ENCODE data around the gene CAMK2D. TPM values are rescaled to one million over a fixed set of nuclear protein-coding genes. Genes with fewer than 3 reads are reported as not detected.
A peak's percentile ranks its signal among the peaks of the same experiment; 100 is the strongest.

Gene CAMK2D
- total RNA-seq, 1 experiment from 2014 or later, result 26.7 TPM

DNA sequence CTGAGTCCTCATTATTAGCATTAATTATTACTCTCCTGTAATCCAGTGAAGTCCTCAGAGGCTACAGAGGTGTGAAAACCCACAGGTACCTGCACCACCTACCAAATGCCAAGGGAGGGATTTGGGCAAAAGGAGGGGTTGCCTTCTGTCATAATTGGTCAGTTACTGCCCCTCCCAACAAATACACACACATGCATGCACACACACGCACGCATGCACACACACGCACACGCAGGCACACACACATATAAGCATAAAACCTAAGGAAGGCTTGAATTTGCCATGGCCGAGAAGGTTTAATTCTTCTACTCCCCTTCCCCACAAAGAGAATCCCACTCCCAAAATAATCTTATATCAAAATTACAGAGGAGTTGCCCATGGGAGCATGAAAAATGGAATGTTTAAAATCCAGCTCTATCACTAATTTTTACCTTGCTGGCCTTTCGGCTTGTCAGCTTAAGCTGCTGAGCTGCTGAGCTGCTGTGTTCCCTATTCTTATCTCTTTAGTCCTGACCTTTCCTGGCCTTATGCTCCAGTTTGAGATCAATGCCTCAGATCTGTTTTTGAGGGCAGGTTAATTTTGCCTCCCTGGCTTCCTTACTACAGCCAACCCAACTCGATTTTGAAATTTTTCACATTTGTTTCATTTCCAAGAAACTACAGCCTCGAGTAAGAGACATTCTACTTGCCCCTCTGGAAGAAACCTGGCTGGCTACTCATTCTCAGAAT, 95.0 kb downstream of the CAMK2D start:
- no peak for DNase-seq (ENCODE audit: low read depth)
- in situ Hi-C loops (cut with HindIII; ENCODE audit: low pct_unique_long_range_greater_than_20kb, low sequenced_read_pairs), result no loop called here

DNA sequence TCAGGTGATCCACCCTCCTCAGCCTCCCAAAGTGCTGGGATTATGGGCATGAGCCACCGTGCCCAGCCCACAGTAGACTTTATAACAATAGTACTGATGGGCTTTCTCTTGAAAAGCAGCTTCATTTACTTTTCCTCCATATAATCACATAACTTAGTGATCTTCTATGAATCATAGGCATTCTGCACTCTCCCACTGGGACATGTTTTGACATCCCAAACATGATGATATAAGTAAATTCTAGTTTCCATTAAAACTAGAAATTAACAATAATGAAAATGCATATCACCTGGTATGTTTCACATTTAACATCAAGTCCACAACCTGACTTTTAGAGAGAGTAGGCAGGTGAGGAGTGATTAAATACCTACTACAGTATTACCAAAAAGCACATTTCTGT, 96.5 kb downstream of the CAMK2D start:
- DNase-seq (ENCODE audit: low read depth), result no peak
- in situ Hi-C loops (cut with HindIII; ENCODE audit: low pct_unique_long_range_greater_than_20kb, low sequenced_read_pairs), result no loop called here

DNA sequence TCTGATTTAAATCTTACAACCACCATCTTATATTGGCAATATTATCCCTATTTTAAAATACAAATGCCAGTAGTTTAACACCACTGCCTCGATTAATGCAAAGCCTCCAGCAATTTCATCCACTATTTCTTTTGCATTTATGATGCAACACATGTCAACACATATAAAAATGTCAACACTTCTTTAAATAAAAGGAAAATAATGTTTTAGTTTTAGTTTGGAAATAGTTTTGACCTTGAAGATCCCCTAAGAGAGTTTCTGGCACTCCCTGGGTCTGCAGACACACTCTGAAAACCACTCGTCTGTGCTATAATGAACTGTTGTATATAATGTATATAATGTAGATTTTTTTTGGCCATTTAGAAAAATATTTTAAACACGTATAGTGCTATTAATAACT, 99.0 kb downstream of the CAMK2D start:
- DNase-seq (ENCODE audit: low read depth), result no peak
- in situ Hi-C loops (cut with HindIII; ENCODE audit: low pct_unique_long_range_greater_than_20kb, low sequenced_read_pairs), result no loop called here

DNA sequence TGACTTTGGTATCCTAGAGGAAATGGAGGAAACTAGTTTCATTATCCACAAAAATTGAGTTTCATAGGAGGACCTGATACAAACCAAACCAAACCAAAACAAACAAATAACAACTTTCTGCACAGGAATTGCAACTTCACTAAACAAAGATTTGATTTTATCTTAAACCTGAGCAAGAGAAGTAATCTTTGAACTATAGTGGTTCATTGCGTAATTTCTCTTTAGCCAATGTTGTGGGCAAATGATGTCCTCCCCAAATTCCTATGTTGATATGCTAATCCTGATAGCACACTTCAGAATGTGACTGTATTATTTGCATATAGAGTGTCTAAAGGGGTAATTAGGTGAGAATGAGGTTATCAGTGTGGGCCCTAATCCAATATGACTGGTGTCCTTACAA, 102.4 kb downstream of the CAMK2D start:
- DNase-seq (ENCODE audit: low read depth), result no peak
- in situ Hi-C loops (cut with HindIII; ENCODE audit: low pct_unique_long_range_greater_than_20kb, low sequenced_read_pairs), result no loop called here

DNA sequence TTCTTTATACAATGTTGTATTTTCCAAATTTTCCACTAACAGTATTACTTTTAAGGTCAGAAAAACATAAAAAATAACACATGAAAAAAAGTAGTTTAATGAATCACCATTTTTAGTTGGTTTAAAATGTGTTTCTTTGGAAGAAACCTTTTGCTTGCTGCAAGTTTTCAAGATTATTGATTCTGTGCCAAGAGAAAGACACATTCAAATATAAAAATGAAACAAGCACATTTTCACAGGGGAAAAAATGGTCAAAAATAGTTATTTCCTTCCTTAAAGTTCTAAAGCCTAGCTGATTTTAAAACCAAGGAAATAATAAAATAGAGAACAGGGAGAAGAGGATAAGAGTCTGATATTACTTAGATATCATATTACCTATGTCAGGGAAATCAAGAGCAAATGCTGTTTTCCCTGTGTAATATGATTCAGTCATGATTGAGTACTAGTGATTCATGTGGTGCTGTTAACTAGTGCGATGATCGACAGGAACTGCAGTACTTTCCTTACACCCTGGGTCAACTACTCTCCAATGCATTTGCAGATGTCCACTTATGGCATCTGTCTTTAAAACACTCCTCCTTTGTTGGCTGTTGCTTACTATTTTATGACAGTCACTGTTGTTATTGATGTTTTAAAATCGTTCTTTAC, 103.8 kb downstream of the CAMK2D start:
- in situ Hi-C loops (cut with HindIII; ENCODE audit: low pct_unique_long_range_greater_than_20kb, low sequenced_read_pairs), result no loop called here
- no peak for DNase-seq (ENCODE audit: low read depth)

DNA sequence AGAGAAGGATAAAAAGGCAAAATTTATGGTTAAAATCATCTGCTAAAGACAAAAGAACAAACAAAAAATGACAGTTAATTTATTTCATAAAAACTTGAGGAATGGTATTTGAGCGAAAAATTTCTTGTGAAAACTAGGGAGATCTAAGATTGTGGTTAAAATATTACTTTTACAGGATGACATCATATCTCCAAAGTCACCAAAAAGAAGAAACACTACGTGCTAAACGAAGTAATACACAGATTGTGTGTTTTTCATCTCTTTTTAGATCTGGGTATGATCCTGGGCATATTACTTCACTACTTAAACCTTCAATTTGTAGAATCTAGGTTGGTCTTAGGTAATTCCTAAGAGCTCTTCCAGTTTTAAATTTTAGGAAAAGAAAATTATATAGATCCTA, 107.7 kb downstream of the CAMK2D start:
- in situ Hi-C loops (cut with HindIII; ENCODE audit: low pct_unique_long_range_greater_than_20kb, low sequenced_read_pairs), result no loop called here
- no peak for DNase-seq (ENCODE audit: low read depth)

DNA sequence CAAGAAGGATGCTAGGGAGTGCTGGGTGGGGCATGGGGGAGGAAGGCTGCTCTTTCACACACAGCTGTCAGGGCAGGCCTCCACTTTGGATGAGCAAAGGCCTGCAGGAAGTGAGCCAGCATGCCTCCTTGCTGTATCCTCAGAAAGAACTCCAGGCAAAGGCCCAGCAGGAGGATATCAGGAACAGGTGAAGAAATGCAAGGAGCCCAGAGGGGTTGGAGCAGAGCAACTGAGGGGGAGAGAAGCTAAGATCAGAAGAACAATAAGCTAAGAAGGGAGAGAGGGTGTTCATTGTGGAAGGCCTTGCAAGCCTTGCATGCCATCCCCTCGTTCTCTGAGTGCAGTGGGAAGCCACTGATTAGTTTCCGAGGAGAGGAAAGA, 115.1 kb downstream of the CAMK2D start:
- DNase-seq (ENCODE audit: low read depth), result peak; percentile 42
- in situ Hi-C loops (cut with HindIII; ENCODE audit: low pct_unique_long_range_greater_than_20kb, low sequenced_read_pairs), result no loop called here

DNA sequence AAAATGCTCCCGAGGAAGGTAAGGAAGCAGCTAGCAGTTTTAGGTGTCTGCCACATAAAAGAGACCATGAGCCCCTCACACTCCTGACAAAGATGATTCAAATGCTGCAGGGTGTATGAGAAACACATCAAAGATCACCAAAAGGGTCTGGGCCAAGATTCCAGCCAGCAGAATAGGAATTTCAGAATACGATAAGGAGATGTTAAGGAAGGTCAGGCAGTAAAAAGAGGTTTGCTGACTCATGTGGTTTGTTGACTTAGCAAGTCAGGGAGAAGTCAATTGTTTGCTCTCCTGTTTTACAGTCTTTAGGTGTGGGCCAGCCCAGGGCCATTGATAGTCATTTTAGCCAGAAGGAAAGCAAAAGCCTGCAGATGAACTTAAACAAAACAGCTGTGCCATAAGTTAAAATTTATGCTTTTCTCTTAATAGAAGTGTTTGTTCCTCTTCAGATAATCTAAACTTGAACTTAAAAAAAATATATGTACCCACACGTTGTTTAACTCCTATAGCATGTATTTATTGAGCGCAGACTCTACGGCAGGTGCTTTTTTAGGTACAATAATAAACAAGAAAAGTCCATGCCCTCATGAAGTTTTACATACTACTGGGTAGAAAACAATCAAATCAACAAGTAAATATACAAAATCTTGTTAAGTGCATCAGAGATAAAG, 115.6 kb downstream of the CAMK2D start:
- peak; percentile 82 for DNase-seq (ENCODE audit: low read depth)
- in situ Hi-C loops (cut with HindIII; ENCODE audit: low pct_unique_long_range_greater_than_20kb, low sequenced_read_pairs), result no loop called here

DNA sequence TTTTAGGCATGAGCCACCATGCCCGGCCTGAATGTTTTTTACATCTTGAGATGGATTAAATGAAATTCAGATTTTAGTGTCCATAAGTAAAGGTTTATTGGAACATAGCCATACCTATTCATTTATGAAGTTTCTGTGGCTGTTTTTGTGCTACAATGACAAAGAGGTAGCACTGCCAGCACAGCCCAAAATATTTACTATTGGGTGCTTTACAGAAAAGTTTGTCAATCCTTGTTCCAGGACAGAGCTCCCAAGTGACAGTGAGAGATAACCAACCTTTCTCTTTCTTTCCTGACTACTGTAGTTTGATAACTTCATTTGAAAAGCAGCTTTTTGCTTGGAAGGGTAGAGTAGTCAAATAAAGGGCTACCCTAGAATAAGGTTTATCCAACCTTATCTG, 116.2 kb downstream of the CAMK2D start:
- DNase-seq (ENCODE audit: low read depth), result no peak
- in situ Hi-C loops (cut with HindIII; ENCODE audit: low pct_unique_long_range_greater_than_20kb, low sequenced_read_pairs), result no loop called here

DNA sequence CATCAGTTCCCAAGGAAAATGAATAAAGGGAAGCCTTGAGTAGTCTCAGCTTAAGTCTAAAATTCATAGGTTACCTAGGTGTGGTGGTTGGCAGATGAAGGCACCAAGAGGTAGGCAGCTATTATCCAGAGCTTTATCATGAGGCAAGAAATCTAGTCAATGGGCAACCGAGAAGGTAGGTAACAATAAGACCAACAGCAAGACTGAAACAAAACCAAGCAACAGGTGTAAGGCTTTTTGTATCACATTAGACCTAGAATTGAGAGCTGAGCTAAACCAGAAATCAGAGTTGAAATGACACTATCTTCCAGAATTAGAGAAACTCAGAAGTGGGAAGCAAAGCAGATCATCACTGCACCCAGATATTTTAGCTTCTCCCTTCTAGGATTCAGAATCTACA, 117.1 kb downstream of the CAMK2D start:
- in situ Hi-C loops (cut with HindIII; ENCODE audit: low pct_unique_long_range_greater_than_20kb, low sequenced_read_pairs), result no loop called here
- no peak for DNase-seq (ENCODE audit: low read depth)

DNA sequence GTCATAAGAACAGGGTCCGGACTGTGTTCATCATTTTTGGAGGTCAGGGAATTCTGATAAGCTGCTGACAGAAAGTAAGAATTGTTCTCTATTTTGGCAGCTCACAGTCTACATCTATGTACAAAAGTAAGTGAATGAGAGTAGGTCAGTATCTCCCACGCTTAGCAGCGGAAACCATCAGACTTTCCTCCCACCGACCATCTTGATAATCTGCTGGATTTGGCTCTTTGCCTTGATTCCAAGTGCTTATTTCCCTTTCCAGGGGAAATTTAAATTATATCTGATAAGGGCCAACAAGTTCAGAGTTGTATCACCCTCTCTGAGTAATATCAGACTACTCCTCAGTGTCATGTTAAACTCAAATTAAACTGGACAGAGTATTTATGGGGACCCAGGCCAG, 118.0 kb downstream of the CAMK2D start:
- in situ Hi-C loops (cut with HindIII; ENCODE audit: low pct_unique_long_range_greater_than_20kb, low sequenced_read_pairs), result no loop called here
- no peak for DNase-seq (ENCODE audit: low read depth)

DNA sequence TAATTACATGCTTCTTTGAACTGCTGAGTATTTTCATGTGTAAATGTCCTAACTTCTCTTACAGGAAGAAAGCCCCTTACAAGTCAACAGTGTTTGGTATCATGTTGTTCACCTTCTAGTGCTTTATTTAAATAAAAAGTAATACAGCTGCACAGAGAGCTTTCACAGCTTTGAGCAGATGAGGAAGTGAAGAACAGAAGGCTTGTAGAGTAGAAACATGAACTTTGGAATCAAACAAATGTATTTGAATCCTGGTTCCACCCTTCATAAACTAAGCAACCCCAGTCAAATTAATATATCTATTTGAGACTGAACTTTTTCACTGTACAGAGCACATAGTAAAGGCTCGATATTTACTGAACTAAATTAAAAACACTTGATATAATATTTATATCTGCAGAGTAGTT, 120.5 kb downstream of the CAMK2D start:
- no peak for DNase-seq (ENCODE audit: low read depth)
- in situ Hi-C loops (cut with HindIII; ENCODE audit: low pct_unique_long_range_greater_than_20kb, low sequenced_read_pairs), result no loop called here

DNA sequence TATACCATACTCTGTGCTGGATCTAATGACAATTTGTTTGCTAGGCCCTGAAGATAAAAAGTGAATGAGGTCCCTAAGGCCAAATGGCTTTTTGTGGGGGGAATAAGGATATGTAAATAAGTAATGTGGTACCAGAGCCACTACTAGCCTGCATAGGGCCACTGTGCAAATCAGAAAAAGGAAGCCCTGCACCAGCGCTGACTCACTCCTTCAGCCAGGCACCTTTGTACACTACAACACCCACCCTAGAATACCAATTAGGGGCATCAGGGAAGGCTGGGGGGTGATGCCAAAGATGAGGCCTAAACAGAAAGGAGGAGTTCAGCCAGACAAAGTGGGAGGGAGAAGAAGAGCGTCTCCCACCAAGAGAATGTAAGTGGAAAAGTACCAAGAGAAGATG, 122.2 kb downstream of the CAMK2D start:
- in situ Hi-C loops (cut with HindIII; ENCODE audit: low pct_unique_long_range_greater_than_20kb, low sequenced_read_pairs), result no loop called here
- DNase-seq (ENCODE audit: low read depth), result no peak

DNA sequence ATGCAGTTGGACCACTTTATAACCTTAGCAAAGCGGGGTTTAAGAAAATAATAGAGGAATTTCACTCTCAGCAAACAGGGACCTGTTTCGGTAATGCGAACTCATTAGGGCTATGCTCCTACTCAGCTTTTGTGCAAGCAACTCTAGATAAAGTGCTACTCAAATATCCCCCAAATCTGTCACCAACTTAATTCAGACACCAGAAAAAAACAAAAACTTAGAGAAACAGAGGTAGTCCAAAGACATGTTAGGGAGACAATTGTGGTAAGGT, 123.0 kb downstream of the CAMK2D start:
- in situ Hi-C loops (cut with HindIII; ENCODE audit: low pct_unique_long_range_greater_than_20kb, low sequenced_read_pairs), result no loop called here
- no peak for DNase-seq (ENCODE audit: low read depth)

DNA sequence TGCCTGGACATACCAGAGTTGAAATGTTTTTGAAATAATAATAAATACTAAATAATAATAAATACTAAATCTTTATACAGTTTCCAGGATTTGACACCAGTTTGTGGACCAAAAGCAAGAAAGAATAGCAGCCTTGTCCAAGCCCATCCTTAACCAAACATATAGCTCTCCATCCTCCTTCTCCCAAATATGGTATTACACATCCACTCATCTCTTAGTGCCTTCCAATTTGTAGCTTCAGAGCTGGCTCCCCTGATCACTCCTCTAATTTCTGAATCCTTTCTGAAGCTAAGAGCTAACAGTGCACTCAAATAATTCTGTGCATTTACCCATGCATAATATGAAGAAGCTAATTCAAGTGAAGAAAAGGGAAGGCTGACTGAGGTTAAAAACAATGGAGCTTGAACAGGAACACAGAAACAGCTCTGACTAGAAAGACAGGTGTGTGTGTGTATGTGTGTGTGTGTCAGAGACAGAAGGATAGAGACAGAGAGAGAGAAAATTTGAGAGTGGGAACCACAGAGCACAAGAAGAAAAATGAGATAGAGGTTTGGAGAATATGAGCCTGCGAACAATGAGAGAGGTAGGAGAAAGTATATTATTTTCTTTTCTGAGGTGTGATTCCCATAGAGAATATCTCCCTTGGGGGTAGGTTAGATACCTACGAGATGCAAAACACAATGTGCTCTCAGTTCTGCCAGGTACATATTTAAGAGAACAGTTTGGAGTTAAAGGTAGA, 123.5 kb downstream of the CAMK2D start:
- in situ Hi-C loops (cut with HindIII; ENCODE audit: low pct_unique_long_range_greater_than_20kb, low sequenced_read_pairs), result no loop called here

DNA sequence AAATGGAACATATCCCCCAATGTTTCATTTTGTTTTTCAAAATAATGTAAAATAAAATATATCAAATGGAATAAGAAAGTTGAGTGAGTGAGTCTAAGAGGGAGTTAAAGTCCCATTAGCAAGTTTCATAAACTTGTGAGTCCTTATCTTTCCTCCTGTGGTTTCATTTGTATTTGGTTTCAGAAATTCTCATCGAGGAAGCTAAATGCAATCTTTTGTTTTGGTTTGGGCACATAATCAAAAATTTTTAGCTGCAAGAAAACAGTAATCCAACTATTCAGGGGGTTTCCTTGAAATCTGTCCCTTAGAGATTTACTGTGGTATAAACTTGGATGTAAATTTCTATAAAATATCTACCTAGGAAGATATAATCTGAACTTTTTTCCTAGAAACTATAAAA, 124.2 kb downstream of the CAMK2D start:
- in situ Hi-C loops (cut with HindIII; ENCODE audit: low pct_unique_long_range_greater_than_20kb, low sequenced_read_pairs), result no loop called here
- DNase-seq (ENCODE audit: low read depth), result no peak

More for the DNA sequence above, 123.5 kb downstream of the CAMK2D start:
- DNase-seq (ENCODE audit: low read depth), result no peak

DNA sequence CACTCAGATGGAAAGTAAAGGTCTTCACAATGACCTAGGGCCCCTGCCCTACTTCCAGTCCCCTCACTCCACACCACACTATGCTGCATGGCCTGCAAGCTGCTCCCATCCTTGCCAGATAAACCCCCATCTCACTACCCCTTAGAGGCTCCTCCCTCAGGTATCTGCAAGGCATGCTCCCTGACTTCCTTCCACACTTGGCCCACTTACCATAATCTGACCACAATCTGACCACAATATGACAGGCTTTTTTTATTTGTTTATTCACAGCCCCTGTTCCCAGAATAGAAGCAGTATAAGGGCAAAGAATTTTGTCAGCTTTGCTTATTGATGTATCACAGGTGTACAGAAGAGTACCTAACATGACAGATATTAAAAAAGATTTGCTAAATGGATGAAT, 124.7 kb downstream of the CAMK2D start:
- in situ Hi-C loops (cut with HindIII; ENCODE audit: low pct_unique_long_range_greater_than_20kb, low sequenced_read_pairs), result no loop called here
- DNase-seq (ENCODE audit: low read depth), result no peak

DNA sequence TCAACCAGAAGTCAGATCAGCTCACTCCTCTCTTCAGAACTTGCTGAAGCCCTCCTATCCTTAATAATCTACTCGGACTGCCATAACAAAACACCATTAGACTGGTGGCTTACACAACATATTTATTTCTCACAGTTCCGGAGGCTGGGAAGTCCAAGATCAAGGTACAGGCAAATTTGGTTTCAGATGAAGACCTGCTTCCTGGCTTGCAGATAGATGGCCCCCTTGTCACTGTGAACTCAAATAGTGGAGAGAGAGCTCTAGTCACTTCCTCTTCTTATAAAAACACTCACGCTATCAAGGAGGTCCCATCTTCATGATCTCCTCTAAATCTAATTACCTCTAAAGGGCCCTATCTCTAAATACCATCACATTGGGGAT, 125.1 kb downstream of the CAMK2D start:
- in situ Hi-C loops (cut with HindIII; ENCODE audit: low pct_unique_long_range_greater_than_20kb, low sequenced_read_pairs), result no loop called here
- no peak for DNase-seq (ENCODE audit: low read depth)

DNA sequence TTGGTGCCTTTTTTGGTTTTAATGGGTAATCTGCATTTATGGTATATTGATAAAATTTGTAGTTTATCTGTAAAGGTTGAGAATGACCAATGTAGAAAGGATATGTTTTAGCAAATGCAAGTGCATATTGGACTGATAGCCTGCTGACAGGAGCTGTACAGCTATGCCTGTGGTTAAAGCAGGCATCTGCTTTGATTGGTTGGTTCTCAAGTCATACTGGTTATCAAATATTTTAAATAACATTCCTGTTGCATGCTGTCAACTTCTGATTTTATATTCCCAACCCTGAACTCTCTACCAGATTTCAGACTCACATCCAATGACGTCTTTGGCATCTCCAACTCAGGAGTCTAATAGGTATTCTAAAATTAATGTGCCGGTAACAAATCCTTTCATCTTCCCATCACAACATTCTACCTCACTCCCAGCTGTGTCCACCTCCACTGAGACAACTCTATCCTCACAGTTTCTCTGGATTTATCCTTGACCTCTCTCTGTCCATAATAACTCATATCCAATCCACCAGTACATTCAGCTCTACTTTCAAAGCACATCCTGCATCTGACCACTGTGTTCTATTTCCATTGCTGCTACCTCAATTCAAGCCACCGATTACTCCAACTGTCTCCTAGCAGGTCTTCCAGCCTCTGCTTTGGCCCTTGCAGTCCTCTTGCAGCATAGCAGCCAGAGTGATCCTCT, 125.7 kb downstream of the CAMK2D start:
- in situ Hi-C loops (cut with HindIII; ENCODE audit: low pct_unique_long_range_greater_than_20kb, low sequenced_read_pairs), result no loop called here
- DNase-seq (ENCODE audit: low read depth), result peak; percentile 7
